Measurements from ENCODE around the gene SLC6A11.
A peak's percentile ranks its signal among the peaks of the same experiment; 100 is the strongest.

The SLC6A11 gene

DNA sequence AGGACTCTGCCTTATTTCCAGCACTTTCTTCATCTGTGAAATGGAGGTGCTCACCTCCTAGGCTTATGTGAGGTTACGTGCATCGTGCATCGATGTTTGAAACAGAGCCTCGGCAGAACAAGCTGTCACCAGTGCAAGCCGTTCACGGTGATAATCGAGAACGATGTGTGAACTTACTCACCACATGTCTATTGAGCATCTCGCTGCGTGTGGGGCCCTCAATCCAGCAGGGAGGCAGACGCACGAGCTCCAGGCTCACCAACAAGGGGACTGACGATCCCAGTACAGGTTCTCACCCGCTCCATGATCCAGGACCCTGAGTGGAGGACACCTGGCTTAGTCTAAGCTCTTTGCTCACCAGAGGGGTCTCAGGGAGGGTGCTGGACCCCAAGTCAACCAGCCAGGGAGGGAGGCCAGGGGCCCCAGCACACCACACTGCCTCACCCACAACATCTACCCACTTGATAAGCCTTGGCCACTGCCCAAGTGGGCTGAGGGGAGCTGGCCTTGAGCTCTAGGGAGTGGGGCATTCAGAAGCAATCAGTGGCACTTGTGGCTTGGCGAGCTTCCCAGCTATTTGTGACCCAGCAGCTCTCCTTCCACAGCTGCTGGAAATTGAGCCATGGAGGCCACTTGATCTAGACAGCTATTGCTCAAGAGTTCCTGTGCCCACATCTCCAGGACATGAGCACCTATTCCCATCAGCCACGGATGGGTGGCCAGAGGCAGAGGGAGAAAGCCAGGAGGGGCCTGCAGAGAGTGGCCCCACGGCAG lies 142.1 kb downstream of the SLC6A11 start:
- peak; percentile 95 for DNase-seq

GRCh38 chr3:10960255-10960654 lies 144.2 kb downstream of the SLC6A11 start:
- no peak for DNase-seq

GRCh38 chr3:10961921-10962320 lies 145.9 kb downstream of the SLC6A11 start:
- no peak for DNase-seq

GRCh38 chr3:10962481-10963036 lies 146.5 kb downstream of the SLC6A11 start:
- peak; percentile 62 for DNase-seq

DNA sequence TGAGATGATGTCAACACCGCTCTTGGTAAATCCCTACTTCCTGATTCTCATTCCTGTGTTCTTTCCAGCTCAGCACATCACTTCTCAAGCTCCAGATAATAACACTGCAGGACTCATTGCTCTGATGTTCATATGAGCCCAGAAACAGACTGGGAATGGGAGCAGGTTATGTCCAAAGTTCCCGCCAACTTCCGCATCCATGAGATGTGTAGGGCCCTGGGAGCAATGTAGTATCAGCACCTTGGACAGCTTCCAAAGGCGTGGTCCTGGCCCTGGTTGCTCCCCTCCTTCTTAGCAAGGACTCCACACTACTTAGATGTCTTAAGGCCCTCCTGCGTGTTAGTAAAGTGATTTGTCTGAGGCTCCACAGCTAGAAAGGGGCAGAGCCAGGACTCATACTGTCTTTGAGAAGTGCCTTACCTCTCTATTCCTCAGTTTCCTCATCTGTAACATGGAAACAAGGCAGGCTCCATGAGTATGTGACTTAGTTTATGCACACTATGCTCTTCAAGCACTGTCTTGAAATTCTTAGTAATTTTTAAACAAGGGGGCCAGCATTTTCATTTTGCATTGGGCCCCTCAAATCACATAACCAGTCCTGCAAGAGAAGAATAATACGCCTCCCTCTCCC lies 148.6 kb downstream of the SLC6A11 start:
- no peak for DNase-seq

DNA sequence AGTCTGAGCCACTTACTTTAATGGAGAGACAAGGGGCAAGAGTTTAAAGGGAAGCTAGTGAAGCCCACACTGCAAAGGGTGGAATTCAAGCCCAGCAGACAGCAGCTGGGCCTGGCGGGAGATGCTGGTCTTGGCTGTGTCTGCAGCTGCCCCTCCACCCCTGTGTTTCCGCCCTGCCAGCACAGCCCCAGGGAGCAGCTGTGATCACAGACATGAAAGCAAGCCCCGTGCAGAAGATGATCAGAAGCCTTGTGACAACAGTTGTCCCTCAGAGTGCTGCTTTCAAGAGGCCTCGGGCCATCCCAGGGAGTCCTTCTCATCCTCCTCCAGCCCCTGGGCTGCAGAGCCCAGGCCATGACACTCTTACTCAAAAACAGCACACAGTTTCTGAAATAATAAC lies 152.4 kb downstream of the SLC6A11 start:
- peak; percentile 50 for DNase-seq

- DNase-seq = no peak
Measured at GRCh38 chr3:10970306-10970960, 154.4 kb downstream of the SLC6A11 start.

DNA sequence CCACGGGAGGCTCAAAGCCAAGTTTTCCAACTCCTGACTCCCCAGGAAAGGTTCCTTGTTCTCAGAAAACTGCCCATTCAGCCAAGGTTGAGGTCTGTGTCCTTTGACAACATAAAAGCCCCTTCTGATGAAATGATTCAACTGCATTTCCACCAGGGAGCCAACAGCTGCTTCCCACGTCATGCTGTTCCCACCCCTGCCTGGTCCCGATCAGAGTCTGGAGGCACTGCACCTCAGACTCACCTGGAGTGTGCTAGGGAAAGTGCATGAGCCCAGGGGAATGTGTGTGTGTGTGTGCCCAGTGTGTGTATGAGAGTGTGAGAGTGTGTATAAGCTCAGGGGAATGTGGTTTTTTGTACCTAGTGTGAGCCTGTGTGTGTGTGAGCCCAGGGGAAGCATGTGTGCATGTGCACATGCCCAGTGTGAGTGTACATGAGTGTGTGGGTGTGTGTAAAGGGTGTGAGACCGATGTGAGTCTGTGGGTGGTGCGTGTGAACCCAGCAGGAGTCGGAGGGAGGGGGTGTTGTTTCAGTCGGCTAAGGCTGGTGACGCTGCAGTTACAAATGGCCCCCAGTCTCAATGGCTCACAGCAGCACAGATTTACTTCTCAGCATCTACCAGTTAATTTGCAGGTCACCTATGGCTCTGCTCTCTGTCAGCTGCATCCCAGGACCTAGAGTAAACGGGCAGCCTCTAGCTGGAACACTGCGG lies 156.2 kb downstream of the SLC6A11 start:
- DNase-seq = no peak

DNA sequence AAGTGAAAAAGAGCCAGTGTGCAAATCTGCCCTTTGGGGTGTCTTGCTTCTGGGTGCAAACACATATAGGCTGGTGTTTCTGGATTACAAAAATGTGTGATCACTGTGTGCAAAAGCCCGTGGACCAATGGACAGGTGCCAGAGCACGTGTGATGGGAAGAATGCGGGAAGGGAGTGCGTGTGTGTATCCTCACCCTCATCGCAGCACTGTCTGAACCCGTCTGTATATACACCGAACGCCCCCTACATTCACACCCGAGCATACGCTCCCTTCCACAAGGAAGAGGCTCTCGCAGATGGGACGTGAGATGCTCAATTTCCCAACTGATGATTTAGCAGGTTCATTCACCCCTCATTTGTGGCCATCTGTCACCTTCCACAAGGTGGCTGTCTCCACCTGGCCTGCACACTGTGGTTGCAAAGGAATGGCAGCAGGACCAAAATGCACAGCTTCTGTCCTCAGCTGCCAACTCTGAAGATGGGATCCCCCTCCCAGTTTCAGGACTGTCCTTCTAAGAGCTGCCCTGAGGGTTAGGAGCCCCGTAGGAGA lies 157.1 kb downstream of the SLC6A11 start:
- no peak for DNase-seq

DNA sequence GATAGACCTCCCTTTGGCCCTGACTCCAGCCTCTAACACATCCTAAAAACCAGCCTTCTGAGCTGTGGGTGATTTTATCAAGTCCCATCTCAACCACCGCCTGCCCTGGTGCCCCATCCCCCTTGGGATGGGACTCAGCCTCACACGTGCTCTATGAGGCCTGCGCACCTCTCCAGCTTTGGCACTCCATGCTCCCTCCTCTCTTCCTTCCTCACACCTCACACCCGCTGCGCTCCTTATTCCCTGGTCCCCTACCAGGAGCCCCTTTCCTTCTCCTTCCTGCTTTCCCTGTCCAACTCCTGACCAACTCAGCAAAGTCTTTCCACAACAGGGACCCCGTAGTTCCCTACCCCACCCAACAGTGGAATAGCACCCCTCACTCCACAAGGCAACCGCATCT lies 158.1 kb downstream of the SLC6A11 start:
- no peak for DNase-seq

DNA sequence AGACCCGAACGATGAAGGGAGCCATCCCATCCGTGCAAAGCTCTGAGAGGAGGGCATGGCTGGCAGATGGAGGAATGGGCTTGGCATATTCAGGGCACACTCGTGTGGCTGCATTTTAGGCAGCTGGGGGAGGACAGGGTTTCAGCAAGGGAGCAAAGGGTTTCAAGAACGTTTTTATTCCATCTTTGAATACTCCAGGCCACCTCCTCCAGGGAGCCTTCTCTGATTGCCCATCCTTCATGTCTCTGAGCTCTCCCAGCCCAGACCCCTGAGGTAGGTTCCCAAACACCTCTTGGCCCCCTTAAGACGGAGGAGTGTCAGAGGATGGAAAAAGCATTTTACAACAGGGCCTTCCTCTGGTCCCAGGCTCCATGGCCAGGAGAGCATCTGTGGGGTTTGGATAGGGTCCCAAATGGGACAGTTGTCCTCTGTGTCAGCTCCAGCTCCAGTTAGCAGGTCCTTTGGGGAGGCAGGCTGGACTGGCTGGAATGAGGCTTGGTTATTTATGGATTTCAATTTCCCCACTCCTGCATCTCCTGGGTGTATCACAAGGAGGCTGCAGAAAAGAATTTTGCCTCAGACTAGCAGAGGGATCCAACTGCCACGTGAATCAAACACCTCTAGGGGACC lies 158.8 kb downstream of the SLC6A11 start:
- no peak for DNase-seq

- no peak for DNase-seq
Measured at GRCh38 chr3:10975695-10976234, 159.7 kb downstream of the SLC6A11 start.

- no peak for DNase-seq
Measured at GRCh38 chr3:10976770-10977169, 160.7 kb downstream of the SLC6A11 start.

DNA sequence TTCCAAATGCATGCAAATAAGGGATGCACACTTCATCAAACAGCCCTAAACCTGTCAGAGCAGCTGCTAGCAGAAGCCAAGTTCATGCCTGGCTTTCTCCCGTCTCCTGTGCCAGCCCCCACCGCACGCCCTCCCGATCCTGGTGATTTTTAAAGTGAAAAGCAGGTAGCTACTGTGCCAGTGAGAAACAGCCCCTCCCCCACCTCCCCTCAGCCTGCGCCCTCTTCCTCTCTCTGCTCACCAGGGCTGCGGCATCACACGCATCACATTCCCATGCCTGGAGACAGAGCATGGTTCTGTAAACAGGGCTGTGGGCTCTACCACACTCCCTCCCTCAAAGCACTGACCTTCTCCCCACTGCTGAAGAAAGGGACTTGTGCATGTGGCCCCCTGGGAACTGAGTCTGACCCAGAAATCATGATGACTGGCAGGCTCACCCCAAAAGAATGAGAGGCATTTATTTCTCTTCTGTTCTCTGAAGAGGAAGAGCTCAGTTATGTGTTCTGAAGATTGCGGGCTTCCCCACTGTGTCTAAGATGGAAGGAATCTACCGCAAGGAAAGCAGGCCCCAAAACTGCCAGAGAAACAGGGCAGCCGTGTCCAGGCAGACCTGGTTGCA lies 162.0 kb downstream of the SLC6A11 start:
- DNase-seq = no peak

DNA sequence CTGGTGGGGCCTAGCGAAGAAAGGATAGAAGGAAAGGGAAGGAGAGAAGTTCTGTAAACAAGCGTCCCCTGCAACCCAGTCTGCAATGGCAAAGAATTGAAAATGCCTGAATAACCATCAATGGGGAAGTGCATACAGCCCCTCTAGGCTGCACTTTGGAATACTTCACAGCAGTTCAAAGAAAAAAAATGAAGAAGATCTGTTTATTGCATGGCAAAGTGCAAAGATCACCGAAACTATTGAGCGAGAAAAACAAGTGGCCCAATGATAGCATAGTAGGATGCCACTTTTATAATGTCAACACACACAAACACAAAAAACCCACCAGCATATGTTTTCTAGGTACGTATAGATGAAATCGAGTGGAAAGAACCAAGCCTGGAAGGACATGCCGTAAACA lies 162.9 kb downstream of the SLC6A11 start:
- no peak for DNase-seq

- DNase-seq = no peak
Measured at GRCh38 chr3:10980312-10980711, 164.3 kb downstream of the SLC6A11 start.

DNA sequence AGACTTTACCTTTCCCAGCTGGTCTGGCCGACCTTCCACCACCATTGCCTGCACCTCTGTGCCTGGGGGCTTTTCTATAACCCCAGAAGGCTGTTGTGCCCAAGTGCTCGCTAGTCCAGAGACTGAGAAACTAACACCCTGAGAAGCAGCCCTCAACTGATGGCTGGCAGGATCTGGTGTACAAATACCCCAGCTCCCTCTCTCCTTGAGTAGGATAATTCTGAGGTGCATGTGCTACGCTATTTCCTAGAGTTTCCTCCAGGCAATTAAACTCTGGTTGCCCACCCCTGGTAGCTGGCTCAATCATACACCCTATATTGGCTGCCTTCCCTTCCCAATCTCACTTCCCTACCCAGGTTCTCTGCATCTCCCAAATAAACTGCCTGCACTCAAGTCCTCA lies 165.0 kb downstream of the SLC6A11 start:
- no peak for DNase-seq

- no peak for DNase-seq
Measured at GRCh38 chr3:10981961-10982360, 165.9 kb downstream of the SLC6A11 start.

GRCh38 chr3:10982782-10983181 lies 166.8 kb downstream of the SLC6A11 start:
- no peak for DNase-seq

DNA sequence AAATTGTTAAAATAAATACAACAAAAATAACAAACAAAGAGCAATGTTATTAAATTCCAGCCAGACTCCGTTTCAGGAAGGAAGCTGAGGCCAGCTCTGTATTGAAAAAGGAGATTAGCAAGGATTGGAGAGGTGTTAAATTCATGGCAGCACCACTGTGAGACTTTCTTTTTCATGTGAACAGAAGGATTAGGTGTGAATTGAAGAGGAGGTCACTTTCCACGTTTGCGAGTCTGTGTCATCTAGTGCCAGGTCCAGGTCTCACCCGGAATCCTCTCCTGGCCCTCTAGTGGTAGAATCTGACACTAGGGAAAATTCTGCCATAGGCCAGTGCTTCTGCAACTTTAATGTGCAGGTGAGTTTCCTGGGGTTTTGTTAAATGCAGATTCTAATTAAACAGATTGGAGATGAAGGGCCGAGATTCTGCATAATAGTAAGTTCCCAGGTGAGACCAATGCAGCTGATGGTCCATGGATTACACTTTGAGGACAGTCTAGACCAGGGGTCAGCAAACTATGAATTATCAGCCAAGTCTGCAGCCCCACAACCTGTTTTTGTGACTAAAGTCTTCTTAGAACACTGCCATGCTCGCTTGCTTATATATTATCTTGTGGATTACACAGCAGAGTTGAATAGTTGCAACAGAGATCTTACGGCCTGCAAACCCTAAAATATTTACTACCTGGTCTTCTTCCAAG lies 167.3 kb downstream of the SLC6A11 start:
- DNase-seq = peak; percentile 17

DNA sequence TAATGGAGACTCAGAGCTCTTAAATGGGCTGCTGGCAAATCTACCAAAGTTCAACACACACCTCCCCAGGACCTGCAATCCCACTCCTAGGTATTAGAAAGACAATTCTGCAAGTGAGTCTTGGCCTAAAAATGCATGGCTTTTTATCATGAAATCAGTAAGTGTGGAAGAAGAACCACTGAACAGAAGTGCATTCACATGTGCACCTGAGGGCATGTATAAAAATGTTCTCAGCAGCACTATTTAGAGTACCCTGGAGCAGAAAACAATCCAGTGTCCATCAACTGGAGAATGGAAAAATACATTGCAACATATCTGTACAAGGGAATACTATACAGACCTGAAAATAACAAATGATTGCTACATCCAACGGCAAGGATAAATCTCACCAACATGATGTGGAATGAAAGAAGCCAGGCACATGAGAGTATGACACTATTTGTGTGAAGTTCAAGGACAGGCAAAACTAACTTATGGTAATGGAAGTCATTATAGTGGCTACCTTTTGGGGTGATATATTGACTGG lies 168.4 kb downstream of the SLC6A11 start:
- DNase-seq = no peak
